ENCODE data around the gene KIAA0513. TPM values are rescaled to one million over a fixed set of nuclear protein-coding genes. Genes with fewer than 3 reads are reported as not detected.

KIAA0513 gene
- total RNA-seq, 1 experiment from 2014 or later: 7.8 TPM

DNA sequence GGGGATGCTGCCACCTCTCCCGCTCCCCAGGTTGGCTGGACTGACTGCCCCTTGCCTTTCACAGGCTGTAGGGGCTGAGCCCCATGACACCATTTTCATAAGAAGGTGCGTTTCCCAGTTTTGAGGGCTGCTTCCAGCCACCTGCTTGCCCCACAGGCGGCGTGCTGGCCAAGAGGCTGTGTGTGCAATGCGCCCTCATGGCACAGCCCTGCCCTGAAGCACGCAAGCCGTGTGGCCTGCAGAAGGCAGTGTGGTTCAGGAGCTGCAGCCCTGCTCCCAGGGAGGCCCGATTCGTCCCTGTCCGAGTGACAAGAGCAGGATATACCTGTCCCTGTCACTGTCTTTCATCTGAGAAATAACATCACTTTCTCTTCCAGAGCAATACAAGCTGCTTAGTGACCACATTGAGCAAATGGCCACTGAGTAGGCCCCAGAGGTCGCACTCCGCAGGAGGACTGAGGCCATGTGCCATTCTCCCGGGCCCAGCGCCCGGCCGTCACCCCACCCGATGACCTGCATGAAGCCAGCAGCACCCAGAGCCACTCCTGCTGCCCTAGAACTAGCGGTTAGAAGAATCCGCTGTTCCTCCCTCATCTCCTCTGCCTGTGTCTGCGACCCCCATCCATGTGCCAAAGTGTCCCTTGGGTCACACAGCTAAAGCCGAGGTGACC is 60.4 kb downstream of the KIAA0513 start (continued):
- TF ChIP-seq, protein P1, sequence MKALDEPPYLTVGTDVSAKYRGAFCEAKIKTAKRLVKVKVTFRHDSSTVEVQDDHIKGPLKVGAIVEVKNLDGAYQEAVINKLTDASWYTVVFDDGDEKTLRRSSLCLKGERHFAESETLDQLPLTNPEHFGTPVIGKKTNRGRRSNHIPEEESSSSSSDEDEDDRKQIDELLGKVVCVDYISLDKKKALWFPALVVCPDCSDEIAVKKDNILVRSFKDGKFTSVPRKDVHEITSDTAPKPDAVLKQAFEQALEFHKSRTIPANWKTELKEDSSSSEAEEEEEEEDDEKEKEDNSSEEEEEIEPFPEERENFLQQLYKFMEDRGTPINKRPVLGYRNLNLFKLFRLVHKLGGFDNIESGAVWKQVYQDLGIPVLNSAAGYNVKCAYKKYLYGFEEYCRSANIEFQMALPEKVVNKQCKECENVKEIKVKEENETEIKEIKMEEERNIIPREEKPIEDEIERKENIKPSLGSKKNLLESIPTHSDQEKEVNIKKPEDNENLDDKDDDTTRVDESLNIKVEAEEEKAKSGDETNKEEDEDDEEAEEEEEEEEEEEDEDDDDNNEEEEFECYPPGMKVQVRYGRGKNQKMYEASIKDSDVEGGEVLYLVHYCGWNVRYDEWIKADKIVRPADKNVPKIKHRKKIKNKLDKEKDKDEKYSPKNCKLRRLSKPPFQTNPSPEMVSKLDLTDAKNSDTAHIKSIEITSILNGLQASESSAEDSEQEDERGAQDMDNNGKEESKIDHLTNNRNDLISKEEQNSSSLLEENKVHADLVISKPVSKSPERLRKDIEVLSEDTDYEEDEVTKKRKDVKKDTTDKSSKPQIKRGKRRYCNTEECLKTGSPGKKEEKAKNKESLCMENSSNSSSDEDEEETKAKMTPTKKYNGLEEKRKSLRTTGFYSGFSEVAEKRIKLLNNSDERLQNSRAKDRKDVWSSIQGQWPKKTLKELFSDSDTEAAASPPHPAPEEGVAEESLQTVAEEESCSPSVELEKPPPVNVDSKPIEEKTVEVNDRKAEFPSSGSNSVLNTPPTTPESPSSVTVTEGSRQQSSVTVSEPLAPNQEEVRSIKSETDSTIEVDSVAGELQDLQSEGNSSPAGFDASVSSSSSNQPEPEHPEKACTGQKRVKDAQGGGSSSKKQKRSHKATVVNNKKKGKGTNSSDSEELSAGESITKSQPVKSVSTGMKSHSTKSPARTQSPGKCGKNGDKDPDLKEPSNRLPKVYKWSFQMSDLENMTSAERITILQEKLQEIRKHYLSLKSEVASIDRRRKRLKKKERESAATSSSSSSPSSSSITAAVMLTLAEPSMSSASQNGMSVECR (CRISPR knock-in tag; IDR thresholded peaks at IDR 0.05; ENCODE audit: borderline replicate concordance): no peak
- no peak for TF ChIP-seq MXD4 (CRISPR knock-in tag; IDR thresholded peaks at IDR 0.05; ENCODE audit: borderline replicate concordance)
- TF ChIP-seq ZBTB21 (CRISPR knock-in tag; IDR thresholded peaks at IDR 0.05; ENCODE audit: borderline replicate concordance): no peak
- TF ChIP-seq FOXK1 (CRISPR knock-in tag; IDR thresholded peaks at IDR 0.05): no peak
- no peak for TF ChIP-seq ZNF138 (CRISPR knock-in tag; conservative IDR thresholded peaks at IDR 0.05)
- no peak for TF ChIP-seq ATF1 (CRISPR knock-in tag; IDR thresholded peaks at IDR 0.05)

DNA sequence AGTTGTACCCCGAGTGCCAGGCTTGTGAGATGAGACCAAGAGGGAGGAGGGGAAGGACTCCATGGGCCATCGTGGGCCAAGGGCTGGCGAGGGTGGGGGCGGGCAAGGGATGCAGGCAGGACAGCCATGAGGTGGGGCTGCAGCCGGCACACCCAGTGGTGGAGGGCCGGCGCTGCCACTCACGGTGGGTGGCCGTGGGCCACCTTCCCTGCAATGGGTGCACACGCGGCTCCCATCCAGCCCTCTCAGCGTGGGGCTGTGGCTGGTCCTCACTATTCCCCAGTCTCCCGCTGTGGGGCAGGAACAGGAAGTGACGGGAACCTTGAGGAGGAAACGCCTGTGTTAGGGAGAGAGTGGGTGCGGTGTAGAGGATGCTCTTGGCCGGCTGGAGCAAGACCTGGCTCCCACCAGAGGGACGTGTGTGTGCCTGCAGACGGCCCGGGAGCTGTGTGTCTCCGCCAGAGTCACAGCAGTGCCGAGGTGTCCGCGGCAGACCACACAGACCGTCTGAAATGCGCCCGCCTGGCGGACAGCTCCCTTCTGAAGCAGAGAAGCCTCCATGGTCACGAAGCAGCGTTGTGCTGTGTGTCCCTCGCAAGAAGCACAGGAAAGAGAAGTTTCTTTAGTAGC is 61.1 kb downstream of the KIAA0513 start:
- Mint-ChIP-seq H3K27ac (peak overlapping the region; percentile 57; the same call in 1 of the 2 replicates), H3K27me3 (ENCODE audit: low read depth) (peaks cover 31% of the 10 kb centered on the region), H3K9me3 (no peaks in the 10 kb centered on the region), H3K36me3 (no peaks in the 10 kb centered on the region), H3K4me1 (peaks cover 28% of the 10 kb centered on the region), H3K4me3 (no peak overlapping the region)
- TF ChIP-seq NR1H2 (CRISPR knock-in tag; IDR thresholded peaks at IDR 0.05) (no peak), ZNF263 (CRISPR knock-in tag; IDR thresholded peaks at IDR 0.05; ENCODE audit: low read depth) (no peak), NR3C1 (CRISPR knock-in tag; conservative IDR thresholded peaks at IDR 0.05; ENCODE audit: low read depth) (no peak), ZNF317 (CRISPR knock-in tag; IDR thresholded peaks at IDR 0.05; ENCODE audit: borderline replicate concordance, low read depth) (no peak), CREM (CRISPR knock-in tag; IDR thresholded peaks at IDR 0.05) (no peak)
- TF ChIP-seq, protein P2, sequence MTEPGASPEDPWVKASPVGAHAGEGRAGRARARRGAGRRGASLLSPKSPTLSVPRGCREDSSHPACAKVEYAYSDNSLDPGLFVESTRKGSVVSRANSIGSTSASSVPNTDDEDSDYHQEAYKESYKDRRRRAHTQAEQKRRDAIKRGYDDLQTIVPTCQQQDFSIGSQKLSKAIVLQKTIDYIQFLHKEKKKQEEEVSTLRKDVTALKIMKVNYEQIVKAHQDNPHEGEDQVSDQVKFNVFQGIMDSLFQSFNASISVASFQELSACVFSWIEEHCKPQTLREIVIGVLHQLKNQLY (CRISPR knock-in tag; IDR thresholded peaks at IDR 0.05): no peak
- TF ChIP-seq, protein P3, sequence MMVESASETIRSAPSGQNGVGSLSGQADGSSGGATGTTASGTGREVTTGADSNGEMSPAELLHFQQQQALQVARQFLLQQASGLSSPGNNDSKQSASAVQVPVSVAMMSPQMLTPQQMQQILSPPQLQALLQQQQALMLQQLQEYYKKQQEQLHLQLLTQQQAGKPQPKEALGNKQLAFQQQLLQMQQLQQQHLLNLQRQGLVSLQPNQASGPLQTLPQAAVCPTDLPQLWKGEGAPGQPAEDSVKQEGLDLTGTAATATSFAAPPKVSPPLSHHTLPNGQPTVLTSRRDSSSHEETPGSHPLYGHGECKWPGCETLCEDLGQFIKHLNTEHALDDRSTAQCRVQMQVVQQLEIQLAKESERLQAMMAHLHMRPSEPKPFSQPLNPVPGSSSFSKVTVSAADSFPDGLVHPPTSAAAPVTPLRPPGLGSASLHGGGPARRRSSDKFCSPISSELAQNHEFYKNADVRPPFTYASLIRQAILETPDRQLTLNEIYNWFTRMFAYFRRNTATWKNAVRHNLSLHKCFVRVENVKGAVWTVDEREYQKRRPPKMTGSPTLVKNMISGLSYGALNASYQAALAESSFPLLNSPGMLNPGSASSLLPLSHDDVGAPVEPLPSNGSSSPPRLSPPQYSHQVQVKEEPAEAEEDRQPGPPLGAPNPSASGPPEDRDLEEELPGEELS (CRISPR knock-in tag; IDR thresholded peaks at IDR 0.05): no peak
- ChIA-PET CTCF (interaction anchor here (0.6 to 2.3 kb wide), 3 partner anchors 26 to 259 kb away, joined by 3 to 22 read pairs (median 3); no protein-coding TSS in a partner anchor), POLR2A (interaction anchor here (0.6 kb wide), 1 partner anchor 1552 kb away, joined by 4 read pairs; no protein-coding TSS in a partner anchor)
- no peak for ATAC-seq
- DNase-seq (ENCODE audit: low spot score): no peak

DNA sequence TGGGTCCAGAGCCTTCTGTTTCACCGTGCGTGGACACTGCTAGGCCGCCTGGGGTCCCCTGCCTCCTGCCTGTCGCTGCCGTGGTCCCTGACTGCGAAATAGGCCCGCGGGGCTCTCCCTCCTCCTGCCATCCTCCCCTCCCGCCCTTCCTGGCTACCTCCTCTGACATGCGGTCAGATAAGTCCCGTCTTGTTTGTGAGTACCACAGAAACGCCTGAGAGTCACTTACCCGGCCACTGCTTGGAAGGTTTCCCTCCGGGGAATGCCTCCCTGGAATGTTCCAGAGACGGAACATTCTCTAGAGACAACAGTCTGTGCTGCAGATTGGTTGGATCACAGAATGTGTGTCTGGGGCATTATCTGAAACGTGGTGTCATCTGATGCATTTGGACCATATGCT is 61.9 kb downstream of the KIAA0513 start:
- Mint-ChIP-seq H3K4me3 (no peak overlapping the region), H3K27me3 (ENCODE audit: low read depth) (peaks cover 23% of the 10 kb centered on the region), H3K4me1 (peaks cover 26% of the 10 kb centered on the region), H3K27ac (peak overlapping the region; percentile 72), H3K9me3 (no peaks in the 10 kb centered on the region), H3K36me3 (no peaks in the 10 kb centered on the region)
- CTCF ChIA-PET: interaction anchor here (0.9 kb wide), 1 partner anchor 12 kb away, joined by 3 read pairs; no protein-coding TSS in a partner anchor
- DNase-seq (ENCODE audit: low spot score) (no peak), ATAC-seq (no peak)
- POLR2A ChIA-PET: no interaction called here
- TF ChIP-seq OVOL2 (CRISPR knock-in tag; IDR thresholded peaks at IDR 0.05; ENCODE audit: borderline replicate concordance) (no peak), PRRX2 (CRISPR knock-in tag; IDR thresholded peaks at IDR 0.05) (no peak), ZNF423 (CRISPR knock-in tag; IDR thresholded peaks at IDR 0.05) (no peak), FOXP1 (CRISPR knock-in tag; IDR thresholded peaks at IDR 0.05; ENCODE audit: borderline replicate concordance) (no peak), CREM (CRISPR knock-in tag; IDR thresholded peaks at IDR 0.05) (no peak), MYBL2 (CRISPR knock-in tag; IDR thresholded peaks at IDR 0.05) (no peak), ZNF671 (CRISPR knock-in tag; IDR thresholded peaks at IDR 0.05) (no peak)
- TF ChIP-seq, protein P1 (CRISPR knock-in tag; IDR thresholded peaks at IDR 0.05; ENCODE audit: borderline replicate concordance): no peak

Data from WTC11 (cell line).